ENCODE measurements around the gene NEK10.

DNA sequence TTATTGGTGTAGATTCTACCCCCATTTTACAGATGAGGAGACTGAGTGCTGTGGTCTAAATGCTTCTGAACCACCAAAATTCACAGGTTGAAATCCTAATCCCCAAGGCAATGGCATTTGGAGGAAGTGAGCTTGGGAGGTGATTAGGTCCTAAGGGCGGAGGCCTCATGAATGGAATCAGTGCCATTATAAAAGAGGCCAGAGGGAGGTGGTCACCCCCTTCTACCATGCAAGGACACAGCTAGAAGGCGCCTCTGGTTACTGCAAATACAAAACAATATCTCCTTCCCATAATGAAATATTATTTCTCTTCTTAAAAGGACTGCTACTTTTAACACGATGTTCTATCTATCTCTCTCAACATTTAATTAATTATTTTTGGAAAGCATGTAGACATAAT, 223.5 kb downstream of the NEK10 start:
- TF ChIP-seq, protein P1, sequence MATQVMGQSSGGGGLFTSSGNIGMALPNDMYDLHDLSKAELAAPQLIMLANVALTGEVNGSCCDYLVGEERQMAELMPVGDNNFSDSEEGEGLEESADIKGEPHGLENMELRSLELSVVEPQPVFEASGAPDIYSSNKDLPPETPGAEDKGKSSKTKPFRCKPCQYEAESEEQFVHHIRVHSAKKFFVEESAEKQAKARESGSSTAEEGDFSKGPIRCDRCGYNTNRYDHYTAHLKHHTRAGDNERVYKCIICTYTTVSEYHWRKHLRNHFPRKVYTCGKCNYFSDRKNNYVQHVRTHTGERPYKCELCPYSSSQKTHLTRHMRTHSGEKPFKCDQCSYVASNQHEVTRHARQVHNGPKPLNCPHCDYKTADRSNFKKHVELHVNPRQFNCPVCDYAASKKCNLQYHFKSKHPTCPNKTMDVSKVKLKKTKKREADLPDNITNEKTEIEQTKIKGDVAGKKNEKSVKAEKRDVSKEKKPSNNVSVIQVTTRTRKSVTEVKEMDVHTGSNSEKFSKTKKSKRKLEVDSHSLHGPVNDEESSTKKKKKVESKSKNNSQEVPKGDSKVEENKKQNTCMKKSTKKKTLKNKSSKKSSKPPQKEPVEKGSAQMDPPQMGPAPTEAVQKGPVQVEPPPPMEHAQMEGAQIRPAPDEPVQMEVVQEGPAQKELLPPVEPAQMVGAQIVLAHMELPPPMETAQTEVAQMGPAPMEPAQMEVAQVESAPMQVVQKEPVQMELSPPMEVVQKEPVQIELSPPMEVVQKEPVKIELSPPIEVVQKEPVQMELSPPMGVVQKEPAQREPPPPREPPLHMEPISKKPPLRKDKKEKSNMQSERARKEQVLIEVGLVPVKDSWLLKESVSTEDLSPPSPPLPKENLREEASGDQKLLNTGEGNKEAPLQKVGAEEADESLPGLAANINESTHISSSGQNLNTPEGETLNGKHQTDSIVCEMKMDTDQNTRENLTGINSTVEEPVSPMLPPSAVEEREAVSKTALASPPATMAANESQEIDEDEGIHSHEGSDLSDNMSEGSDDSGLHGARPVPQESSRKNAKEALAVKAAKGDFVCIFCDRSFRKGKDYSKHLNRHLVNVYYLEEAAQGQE (IDR thresholded peaks at IDR 0.05; ENCODE audit: borderline replicate concordance in 1 of 2, low read depth in 1 of 2, low read length in 2 of 2): no peak
- no peak for TF ChIP-seq NCOA2 (CRISPR knock-in tag; IDR thresholded peaks at IDR 0.05)
- no peak for TF ChIP-seq PHB2 (IDR thresholded peaks at IDR 0.05; ENCODE audit: partially characterized antibody)
- no peak for TF ChIP-seq ATF1 (CRISPR knock-in tag; IDR thresholded peaks at IDR 0.05)

All from HepG2 (cell line).